ENCODE measurements around the gene CDC42BPB.

CDC42BPB gene

DNA sequence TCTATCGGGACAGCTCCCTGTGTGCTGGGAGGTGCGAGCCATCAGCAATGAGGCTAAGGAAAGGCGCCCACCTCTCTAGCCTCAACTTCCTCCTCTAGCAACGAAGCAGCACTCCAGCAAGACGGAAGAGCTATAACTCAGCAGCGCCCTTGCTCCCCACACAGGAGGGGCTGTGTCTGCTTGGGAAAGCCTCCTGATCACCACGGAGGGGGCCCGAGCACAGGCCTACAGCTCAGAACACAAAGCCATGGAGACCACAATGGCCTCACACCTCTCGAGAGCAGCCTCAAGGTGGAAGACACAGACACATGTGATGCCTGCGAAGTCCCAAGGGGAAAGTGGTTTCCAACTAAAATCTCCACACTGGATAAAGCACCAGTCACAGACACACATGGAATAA is 60.4 kb downstream of the CDC42BPB start:
- DNase-seq (ENCODE audit: low spot score) = no peak

GRCh38 chr14:102994689-102995088 is 62.7 kb downstream of the CDC42BPB start:
- DNase-seq (ENCODE audit: low spot score) = no peak

DNA sequence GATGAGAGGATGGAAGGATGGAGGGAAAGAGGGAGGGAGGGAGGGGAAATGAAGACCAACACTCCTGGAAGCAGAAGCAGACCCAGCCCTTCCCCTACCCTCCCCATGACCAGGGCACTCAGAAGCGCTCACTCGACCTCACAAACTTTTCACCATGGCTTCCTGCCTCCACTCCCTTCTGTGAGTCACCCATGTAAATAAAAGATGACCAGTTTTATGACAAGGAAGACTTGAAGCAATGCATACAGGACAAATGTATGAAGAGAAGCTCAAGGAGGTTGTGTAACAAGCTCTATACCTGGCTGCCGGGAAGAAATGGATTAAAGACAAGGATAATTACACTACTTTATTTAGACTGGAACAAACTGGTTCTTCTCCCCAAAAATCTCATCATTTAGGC is 63.8 kb downstream of the CDC42BPB start:
- DNase-seq (ENCODE audit: low spot score) = peak; percentile 73

DNA sequence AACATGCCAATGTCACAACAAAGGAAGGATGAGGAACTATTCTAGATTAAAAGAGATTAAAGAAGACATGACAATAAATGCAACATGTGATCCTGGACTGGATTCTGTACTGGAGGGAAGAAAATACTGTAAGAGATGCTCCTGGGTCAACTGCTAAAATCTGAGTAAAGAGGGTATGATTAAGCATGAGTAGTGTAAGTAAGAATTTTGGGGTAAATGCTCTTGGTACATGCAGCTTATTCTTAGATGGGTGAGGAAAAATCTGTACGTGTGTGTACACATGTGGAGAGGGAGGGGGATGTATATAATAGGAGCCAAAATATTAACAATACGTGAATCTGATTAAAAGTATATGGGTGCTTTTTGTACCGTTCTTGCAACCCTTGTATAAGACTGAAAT is 66.0 kb downstream of the CDC42BPB start:
- no peak for DNase-seq (ENCODE audit: low spot score)

DNA sequence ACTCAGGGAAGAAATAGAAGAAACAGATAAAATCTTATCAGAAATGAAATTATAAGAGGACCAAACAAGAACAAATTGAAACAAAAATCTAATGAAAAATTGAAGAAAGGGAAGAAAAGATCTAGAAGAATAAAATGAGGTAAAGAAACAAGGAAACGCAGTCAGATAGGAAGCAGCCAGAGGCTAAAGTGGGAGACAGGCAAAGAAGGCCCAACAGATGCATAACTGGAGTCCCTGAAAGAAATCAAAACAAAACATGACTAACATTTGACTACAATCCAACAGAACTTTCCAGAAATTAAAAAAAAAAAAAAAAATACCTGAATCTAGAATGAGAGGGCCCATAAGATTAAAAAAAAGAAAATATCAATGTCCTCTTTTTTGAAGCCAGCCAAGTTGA is 69.3 kb downstream of the CDC42BPB start:
- no peak for DNase-seq (ENCODE audit: low spot score)

DNA sequence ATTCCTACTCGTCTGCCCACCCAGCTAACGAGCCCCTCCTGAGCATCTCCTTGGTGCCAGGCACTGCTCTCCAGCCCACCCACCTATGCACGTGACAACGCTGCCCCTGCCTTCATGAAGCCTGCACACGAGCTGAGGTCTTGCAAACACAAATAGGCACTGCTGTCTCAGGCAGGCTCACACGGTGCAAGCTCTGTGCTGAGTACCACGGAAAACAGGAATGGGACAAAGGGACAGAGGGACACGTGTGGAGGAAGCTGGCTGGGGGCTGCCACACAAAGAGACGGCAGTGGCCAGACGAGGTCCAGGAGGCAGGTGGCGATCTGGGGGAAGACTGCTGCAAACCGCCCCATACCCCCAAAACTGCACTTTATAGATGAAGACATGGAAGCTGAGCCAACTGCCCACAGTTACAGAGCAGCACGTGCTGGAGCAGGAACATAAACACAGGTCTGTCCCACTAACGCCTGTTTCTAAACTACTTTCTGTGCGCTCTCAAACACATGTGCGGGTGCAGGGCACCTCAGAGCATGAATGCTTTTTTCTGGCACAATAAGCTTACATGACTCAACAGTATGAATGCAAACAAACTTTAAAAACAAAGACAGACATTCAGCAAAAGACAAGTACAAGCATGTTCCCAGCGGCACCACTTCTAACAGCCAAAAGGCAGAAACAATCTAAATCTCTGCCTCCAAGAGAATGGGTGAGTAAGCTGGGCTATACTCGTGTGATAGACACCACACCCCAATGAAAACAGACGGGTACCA is 70.4 kb downstream of the CDC42BPB start:
- no peak for DNase-seq (ENCODE audit: low spot score)

DNA sequence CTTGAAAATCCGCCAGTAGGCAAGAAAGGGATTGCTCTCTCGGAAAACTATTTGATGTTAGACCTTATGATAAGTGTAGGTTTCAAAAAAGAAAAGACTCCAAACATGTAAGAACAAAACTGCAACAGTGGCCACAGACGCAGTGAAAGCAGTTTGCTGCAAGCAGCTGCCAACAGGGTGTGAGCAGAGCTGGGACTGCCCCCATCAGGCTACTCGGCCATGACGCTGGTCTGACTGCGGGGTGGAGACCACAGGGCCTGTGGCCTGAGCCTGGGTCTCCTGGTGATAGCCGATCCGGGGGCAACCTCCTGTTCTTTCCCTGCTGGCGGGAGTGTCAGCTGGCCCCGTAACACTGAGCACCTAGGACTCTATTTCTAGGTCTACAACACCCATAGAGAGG is 71.7 kb downstream of the CDC42BPB start:
- DNase-seq (ENCODE audit: low spot score) = no peak

GRCh38 chr14:102984336-102985102 is 72.8 kb downstream of the CDC42BPB start:
- DNase-seq (ENCODE audit: low spot score) = no peak

GRCh38 chr14:102983496-102983895 is 73.9 kb downstream of the CDC42BPB start:
- DNase-seq (ENCODE audit: low spot score) = no peak

DNA sequence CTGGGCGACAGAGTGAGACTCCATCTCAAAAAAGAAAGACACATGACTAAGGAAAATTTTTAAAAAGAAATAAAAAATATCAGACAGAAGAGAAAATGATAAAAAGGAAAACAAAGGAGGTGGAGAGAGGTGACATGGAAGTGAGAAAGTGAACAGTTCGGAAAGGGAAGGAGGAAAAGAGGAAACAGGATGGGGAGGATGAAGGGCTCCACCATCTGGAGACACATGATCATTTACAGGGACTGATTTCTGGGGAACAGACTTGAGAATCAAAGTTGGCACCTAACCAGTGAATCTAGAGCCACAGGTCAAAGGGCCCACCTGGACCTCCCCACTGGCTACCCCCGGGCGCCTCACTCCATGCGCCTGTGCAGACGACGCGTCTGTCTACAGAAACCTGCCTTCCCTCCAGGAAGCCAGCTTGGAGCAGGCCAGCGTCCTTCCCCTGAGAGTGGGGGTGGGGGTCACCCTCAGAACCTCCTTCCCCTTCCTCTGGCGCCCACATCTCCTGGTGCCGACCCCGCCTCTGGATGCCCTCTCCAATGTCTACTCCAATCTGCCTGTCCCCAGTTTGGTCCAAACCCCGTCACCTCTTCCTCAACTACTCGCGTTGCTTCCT is 74.4 kb downstream of the CDC42BPB start:
- no peak for DNase-seq (ENCODE audit: low spot score)

GRCh38 chr14:102980409-102980810 is 76.9 kb downstream of the CDC42BPB start:
- no peak for DNase-seq (ENCODE audit: low spot score)

DNA sequence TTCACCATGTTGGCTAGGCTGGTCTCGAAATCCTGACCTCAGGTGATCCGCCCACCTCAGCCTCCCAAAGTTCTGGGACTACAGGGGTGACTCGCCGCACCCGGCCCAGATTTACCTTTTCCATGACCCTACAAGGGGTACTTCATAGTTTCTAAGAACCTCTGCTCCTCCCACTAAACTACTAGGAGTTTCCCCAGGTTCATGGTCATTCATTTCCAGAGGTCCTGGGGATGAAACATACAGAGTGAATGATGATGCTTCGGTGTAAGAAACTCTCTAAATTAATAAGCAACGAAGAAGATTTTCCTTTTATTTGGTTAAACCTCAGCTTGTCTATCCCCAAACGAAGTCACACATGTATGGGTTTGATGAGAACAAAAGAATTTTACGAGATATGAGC is 77.9 kb downstream of the CDC42BPB start:
- DNase-seq (ENCODE audit: low spot score) = no peak

DNA sequence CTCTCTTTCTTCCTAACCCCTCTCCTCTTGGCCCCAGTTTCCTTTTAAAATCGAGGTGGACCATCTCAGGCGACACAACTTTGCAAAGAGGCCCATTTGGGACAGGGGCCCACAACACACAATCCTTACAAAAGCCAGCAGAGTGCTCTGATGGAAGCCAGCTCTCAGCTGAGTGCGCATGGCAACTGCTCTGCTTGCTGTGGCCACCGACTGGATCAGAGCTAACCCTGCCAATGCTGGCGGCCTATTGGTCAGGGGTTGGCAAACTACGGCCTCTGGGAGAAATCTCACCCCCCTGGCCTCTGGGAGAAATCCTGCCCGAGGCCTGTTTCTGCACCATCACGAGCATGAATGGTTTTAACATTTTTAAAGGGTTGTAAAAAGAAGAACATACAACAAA is 79.9 kb downstream of the CDC42BPB start:
- DNase-seq (ENCODE audit: low spot score) = no peak

DNA sequence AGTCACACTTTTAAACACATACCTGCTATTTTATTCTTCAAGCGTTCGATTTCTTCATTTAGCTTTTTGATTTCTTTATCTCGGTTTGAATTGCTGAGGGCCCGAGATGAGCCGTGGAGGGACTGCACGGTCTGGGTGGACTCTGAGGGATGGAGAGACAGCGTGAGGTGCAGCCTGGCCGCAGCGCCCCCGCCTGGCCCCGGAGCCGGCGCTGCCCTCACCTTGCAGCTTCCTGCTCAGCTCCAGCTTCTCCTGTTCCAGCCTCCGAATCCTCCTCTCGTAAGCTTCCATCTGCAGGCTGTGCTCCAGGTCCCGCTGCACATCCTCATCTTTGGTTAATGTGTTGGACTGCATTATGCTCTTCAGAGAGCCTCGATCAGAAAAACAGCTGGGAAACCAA is 81.7 kb downstream of the CDC42BPB start:
- DNase-seq (ENCODE audit: low spot score) = no peak

DNA sequence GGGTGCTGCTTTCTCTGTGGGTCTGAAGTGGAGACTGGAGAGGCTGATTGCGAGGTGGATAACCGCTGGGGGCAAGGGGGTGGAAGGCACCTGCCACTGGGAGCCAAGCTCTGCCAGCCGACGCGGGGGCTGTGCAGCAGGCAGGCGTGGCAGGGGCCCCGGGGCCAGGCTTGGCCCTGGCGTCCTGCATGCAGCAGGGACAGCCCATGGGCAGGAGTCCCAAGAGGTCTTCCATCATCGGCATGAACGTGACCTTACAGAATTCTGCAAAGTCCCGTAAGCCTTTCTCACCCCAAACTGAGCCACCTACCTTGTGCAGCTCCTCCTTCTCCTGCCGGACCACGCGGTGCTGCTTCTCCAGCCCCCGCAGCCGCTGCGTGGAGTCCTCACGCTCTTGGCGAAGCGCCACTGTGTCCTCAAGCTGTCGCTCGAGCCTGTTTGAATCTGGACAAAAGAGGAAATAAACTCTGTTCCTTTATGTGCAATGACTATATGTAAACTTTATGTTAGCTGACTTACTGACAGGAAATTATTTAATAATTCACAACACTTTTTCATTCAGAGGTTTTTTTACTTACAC is 83.6 kb downstream of the CDC42BPB start:
- no peak for DNase-seq (ENCODE audit: low spot score)

DNA sequence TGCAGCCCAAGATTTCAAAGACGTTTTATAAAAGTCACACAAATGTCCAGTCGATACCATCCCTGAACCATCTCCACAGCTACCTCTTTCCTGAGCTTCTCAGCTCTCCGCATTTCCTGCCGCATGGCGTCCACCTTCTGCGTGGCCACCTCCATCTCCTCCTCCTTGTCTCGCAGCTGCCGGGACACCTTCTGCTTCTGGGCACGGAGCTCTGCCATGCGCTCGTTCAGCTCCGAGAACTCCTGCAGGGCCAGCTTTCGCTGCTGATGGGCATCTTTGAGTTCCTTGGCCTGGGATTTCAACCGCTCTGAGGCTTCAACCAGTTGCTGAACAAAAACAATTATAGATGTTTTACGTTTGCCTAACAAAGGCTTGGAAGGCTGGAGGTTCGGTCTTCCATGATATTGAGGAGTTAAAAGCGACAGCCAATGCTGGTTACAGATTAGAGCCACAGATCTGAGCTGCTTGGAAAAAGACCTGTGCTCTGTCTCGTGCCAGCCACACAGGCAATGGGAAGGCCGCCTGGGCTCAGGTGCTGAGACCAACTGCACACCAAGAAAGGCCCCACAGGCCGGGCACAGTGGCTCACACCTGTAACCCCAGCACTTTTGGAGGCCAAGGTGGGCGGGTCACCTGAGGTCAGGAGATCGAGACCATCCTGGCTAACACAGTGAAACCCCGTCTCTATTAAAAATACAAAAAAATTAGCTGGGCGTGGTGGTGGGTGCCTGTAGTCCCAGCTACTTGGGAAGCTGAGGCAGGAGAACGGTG is 85.3 kb downstream of the CDC42BPB start:
- DNase-seq (ENCODE audit: low spot score) = no peak

DNA sequence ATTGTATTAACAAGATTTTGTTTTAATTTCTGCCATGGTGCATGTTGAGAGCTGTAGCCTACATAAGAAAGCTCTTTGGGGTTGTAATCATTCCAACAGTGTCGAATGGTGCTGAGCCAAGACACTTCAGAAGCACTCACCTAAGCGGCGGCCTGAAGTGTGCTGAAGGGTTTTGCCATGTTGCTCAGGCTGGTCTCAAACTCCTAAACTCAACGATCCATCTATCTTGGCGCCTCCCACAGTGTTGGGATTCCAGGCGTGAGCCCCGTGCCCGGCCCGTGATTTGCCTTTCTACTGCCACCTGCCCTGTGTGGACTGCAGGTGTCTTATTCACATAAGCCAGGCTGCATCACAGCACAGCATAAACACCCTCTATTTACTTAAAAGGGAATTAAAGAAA is 86.0 kb downstream of the CDC42BPB start:
- DNase-seq (ENCODE audit: low spot score) = no peak

- DNase-seq (ENCODE audit: low spot score) = no peak
Observed at GRCh38 chr14:102970496-102970895, 86.9 kb downstream of the CDC42BPB start.

GRCh38 chr14:102969901-102970300 is 87.4 kb downstream of the CDC42BPB start:
- no peak for DNase-seq (ENCODE audit: low spot score)

DNA sequence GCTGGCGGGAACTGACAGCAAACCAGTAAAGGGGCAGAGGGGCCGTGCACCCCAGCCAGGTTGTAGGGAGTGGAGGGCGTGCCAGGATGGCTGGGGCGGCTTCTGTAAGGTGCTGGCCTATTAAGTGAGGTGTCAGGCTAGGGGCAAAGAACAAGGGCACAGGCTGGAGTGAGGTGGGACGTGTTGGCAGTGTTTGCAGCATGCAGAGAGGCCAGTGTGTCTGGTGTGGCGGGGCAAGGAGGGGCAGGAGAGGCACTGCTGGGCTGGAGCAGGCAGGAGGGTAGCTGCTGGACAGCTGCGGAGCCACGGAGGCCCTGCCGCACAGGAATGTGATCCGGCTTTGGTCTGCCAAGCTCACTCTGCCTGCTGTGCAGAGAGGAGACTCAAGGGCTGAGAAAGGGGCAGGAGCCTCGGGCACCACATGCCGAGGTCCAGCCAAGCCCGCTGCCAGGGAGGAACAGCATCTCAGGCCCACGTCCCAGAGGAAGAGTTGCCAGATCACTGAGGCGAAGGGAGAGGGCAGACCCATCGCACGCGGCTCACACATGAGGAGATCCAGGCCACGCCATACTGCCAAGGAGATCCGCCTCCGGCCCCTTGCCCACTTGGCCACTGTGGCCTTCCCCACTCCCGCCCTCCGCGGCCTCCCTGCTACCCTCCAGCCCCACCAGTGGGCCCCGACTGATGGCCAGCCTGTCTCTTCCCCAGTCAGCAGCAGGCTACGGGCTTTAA is 88.1 kb downstream of the CDC42BPB start:
- no peak for DNase-seq (ENCODE audit: low spot score)

DNA sequence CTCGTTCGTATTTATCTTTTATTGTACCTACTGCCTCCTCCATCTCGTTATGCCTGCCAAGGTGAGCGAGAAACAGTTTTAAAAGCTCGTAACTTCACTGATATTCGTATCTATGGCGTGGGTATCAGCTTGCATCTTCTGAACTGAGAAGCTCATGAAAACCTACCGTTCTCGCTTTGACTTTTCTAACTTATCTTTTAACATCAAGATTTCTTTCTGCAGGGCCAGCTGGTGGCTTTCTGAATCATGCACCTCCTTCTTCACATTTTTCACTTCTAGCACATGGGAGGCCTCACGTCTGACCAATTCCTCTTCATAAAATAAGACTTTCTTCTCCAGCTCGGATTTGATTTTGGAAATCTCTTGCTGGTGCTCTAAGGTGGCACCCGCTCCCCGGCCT is 89.0 kb downstream of the CDC42BPB start:
- no peak for DNase-seq (ENCODE audit: low spot score)

DNA sequence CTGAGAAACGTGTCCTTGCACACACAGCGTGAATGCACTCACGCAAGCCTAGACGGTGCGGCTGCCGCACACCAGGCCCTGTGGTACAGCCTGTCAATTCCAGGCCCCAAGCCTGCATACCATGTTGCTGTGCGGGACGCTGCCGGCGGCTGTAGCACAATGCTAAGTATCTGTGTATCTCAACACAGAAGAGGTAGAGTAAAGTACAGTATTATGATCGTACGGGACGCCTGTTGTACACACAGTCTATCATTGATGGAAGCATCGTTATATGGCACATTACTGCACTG is 89.9 kb downstream of the CDC42BPB start:
- no peak for DNase-seq (ENCODE audit: low spot score)
